Measurements from ENCODE around the gene B3GNT7.

DNA sequence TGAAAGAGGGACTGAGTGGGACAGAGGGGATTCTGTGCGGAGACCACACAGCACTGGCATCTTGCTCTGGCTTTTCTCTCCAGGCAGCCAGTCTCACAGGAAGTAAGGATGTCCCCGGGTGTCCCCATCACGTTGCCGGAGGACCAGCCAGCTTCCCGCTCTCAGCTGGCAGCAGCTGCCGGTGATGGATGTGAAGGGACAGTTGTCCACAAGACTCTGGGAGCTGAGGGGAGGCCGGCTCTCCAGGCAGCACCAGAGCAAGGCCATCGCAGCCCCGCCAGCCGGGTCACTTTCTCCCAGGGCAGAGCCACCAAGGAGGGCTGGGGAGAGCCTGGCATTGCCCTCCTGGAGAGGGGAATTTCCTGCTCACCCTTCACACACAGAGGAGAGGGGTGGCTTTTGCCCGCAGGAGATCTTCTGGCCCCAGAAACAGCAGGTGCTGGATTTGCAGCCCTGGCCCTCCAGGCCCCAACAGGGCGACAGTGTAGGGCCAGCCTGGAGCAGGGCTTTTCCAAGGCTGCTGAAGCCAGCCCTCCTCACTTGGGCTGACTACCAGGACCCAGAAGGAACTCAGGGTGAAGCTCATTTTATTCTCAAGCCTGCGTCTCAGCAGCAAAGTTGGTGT lies 24.0 kb upstream of the B3GNT7 start:
- TF ChIP-seq YY1 (IDR thresholded peaks at IDR 0.05; ENCODE audit: insufficient read depth, insufficient read length) (no peak), SUZ12 (IDR thresholded peaks at IDR 0.05; ENCODE audit: extremely low read depth, insufficient read depth, insufficient read length) (no peak), ZNF274 (IDR thresholded peaks at IDR 0.05; ENCODE audit: low read depth, low read length) (no peak)

Data from NT2/D1 (cell line).